ENCODE results near the gene SWI5. TPM values are rescaled to one million over a fixed set of nuclear protein-coding genes. Genes with fewer than 3 reads are reported as not detected.

The SWI5 gene
- total RNA-seq, 1 donor = 31.1 TPM

- DNase-seq (ENCODE audit: low read depth) = no peak
- H3K4me3 ChIP-seq (ENCODE audit: low read depth, low read length) = no peak overlapping the region
- TF ChIP-seq CTCF (IDR thresholded peaks at IDR 0.05; ENCODE audit: insufficient read depth, low read depth, low read length) = no peak
These were observed 61.9 kb downstream of the SWI5 start for GRCh38 chr9:128337936-128338335.

Small RNA genes lying within 50 kb of the gene (small RNA-seq; reads per million reads assigned to genes)
- gene MIR199B (239 reads per million, percentile 98 among the genes with 10 or more reads in this experiment), gene MIR3154 (not detected)

Other genes starting within 250 kb of the SWI5 start
- gene NAIF1, start 209.0 kb upstream of the SWI5 start, total RNA-seq = 6.8 and 10.8 TPM in 2 replicates
- gene SLC25A25, start 208.0 kb upstream of the SWI5 start, total RNA-seq = 36.1 and 47.5 TPM in 2 replicates
- 43.6 and 58.6 TPM in 2 replicates for gene PTGES2, start 148.5 kb upstream of the SWI5 start, total RNA-seq
- gene LCN2, start 126.8 kb upstream of the SWI5 start, total RNA-seq = not detected in 2 replicates
- 19.4 and 30.3 TPM in 2 replicates for gene BBLN, start 116.0 kb upstream of the SWI5 start, total RNA-seq
- gene CIZ1, start 84.7 kb upstream of the SWI5 start, total RNA-seq = 34.1 and 35.4 TPM in 2 replicates
- 15.5 and 36.1 TPM in 2 replicates for gene DNM1, start 72.9 kb upstream of the SWI5 start, total RNA-seq
- gene GOLGA2, start 269 bp upstream of the SWI5 start, total RNA-seq = 114 and 116 TPM in 2 replicates
- gene TRUB2, start 46.2 kb downstream of the SWI5 start, total RNA-seq = 17.7 and 20.6 TPM in 2 replicates
- gene COQ4, start 46.6 kb downstream of the SWI5 start, total RNA-seq = 22.0 and 32.5 TPM in 2 replicates
- gene SLC27A4, start 64.3 kb downstream of the SWI5 start, total RNA-seq = 21.3 and 22.9 TPM in 2 replicates
- gene URM1, start 95.1 kb downstream of the SWI5 start, total RNA-seq = 29.8 and 33.8 TPM in 2 replicates
- 80.2 and 86.8 TPM in 2 replicates for gene CERCAM, start 144.6 kb downstream of the SWI5 start, total RNA-seq
- 33.5 and 44.5 TPM in 2 replicates for gene ODF2, start 179.7 kb downstream of the SWI5 start, total RNA-seq
- gene GLE1, start 228.4 kb downstream of the SWI5 start, total RNA-seq = 21.3 and 35.0 TPM in 2 replicates